GM23338 (cell line): ENCODE data around the gene FHIT. TPM values are rescaled to one million over a fixed set of nuclear protein-coding genes. Genes with fewer than 3 reads are reported as not detected.

Source experiments
- ATAC-seq: fragments of 200-7000 bp; cut with Tn5 transposase; 3 replicates; pipeline ENCODE4 v1.9.1; 2020
- DNase-seq: peaks from one replicate; pipeline ENCODE4 v3.0.0-alpha.2; 2015; ENCODE audit warnings: low spot score
- H2AFZ ChIP-seq: fragments of 200-600 bp; sonication (generic); 2 replicates; pipeline ENCODE4 v1.8.0; 2016; ENCODE audit warnings: antibody characterized with exemption, mild to moderate bottlenecking, moderate library complexity
- H3F3A ChIP-seq: fragments of 200-600 bp; sonication (generic); replicated peaks from 2 replicates; pipeline ENCODE4 v1.8.0; 2017; ENCODE audit warnings: antibody characterized with exemption, mixed run types, low read depth
- H3K27ac ChIP-seq: fragments of 200-600 bp; sonication (generic); 2 replicates; pipeline ENCODE4 v1.6.1; 2016; ENCODE audit warnings: low read depth
- H3K27me3 ChIP-seq: fragments of 200-600 bp; sonication (generic); 2 replicates; pipeline ENCODE4 v1.8.0; 2016; ENCODE audit warnings: mild to moderate bottlenecking, mixed run types, moderate library complexity; ENCODE audit not compliant: insufficient read depth
- H3K36me3 ChIP-seq: fragments of 200-600 bp; sonication (generic); 2 replicates; pipeline ENCODE4 v1.8.0; 2016; ENCODE audit warnings: mild to moderate bottlenecking; ENCODE audit not compliant: insufficient read depth
- H3K4me1 ChIP-seq: fragments of 200-600 bp; sonication (generic); 2 replicates; pipeline ENCODE4 v1.8.0; 2016; ENCODE audit warnings: mild to moderate bottlenecking, moderate library complexity; ENCODE audit not compliant: insufficient read depth
- H3K4me2 ChIP-seq: fragments of 200-600 bp; sonication (generic); 2 replicates; pipeline ENCODE4 v1.7.1; 2017; ENCODE audit warnings: mixed run types
- H3K4me3 ChIP-seq: fragments of 200-600 bp; sonication (generic); 2 replicates; pipeline ENCODE4 v1.6.1; 2016; ENCODE audit warnings: mixed run types
- H3K79me2 ChIP-seq: fragments of 200-600 bp; sonication (generic); replicated peaks from 2 replicates; pipeline ENCODE4 v1.8.0; 2017; ENCODE audit warnings: mild to moderate bottlenecking; ENCODE audit not compliant: insufficient read depth
- H3K9me2 ChIP-seq: fragments of 200-600 bp; sonication (generic); 2 replicates; pipeline ENCODE4 v1.8.0; 2017; ENCODE audit not compliant: insufficient read depth
- H4K20me1 ChIP-seq: fragments of 200-600 bp; sonication (generic); replicated peaks from 2 replicates; pipeline ENCODE4 v1.8.0; 2017; ENCODE audit warnings: mild to moderate bottlenecking; ENCODE audit not compliant: insufficient read depth
- H3K27ac Mint-ChIP-seq: 2 replicates; pipeline ENCODE4 v1.8.0; 2020; ENCODE audit warnings: inconsistent platforms, mild to moderate bottlenecking, moderate library complexity, mixed read lengths
- H3K27me3 Mint-ChIP-seq: 3 replicates; pipeline ENCODE4 v1.8.0; 2022; ENCODE audit warnings: low read depth, mild to moderate bottlenecking, moderate library complexity, mixed read lengths, inconsistent platforms; ENCODE audit not compliant: insufficient read depth, poor library complexity
- H3K36me3 Mint-ChIP-seq: 3 replicates; pipeline ENCODE4 v1.8.0; 2021; ENCODE audit warnings: low read depth, mild to moderate bottlenecking, inconsistent platforms, moderate library complexity, mixed read lengths
- H3K4me1 Mint-ChIP-seq: 3 replicates; pipeline ENCODE4 v1.8.0; 2020; ENCODE audit warnings: mild to moderate bottlenecking, inconsistent platforms, mixed read lengths
- H3K4me3 Mint-ChIP-seq: 3 replicates; pipeline ENCODE4 v1.8.0; 2021; ENCODE audit warnings: moderate library complexity, mild to moderate bottlenecking, inconsistent platforms, mixed read lengths
- H3K9me3 Mint-ChIP-seq: 3 replicates; pipeline ENCODE4 v1.8.0; 2020; ENCODE audit warnings: moderate library complexity, mild to moderate bottlenecking, inconsistent platforms, mixed read lengths
- CREB1 ChIP-seq: fragments of 250-450 bp; sonication (Bioruptor Pico); IDR thresholded peaks from 2 replicates; pipeline ENCODE4 v1.5.0; 2020; ENCODE audit warnings: low read depth, mild to moderate bottlenecking, moderate library complexity
- CTCF ChIP-seq, 2 experiments: fragments of 200-600 bp in 1 of 2; sonication (generic) in 1 of 2; conservative IDR thresholded peaks; 2 replicates each; pipeline versions ENCODE4 v1.5.1 to v1.6.1; 2016 to 2017; ENCODE audit warnings: antibody characterized with exemption in 2 of 2, low read depth in 2 of 2, mild to moderate bottlenecking in 2 of 2, moderate library complexity in 1 of 2
- EZH2 ChIP-seq: fragments of 200-600 bp; sonication (generic); IDR thresholded peaks from one replicate; pipeline ENCODE4 v1.8.0; 2017; ENCODE audit warnings: antibody characterized with exemption, mild to moderate bottlenecking, low read depth; ENCODE audit not compliant: unreplicated experiment
- EZH2phosphoT487 ChIP-seq: fragments of 200-600 bp; sonication (generic); IDR thresholded peaks from one replicate; pipeline ENCODE4 v1.8.1; 2018; ENCODE audit warnings: antibody characterized with exemption; ENCODE audit not compliant: unreplicated experiment
- JUNB ChIP-seq: IDR thresholded peaks from one replicate; pipeline ENCODE4 v1.6.1; 2016; ENCODE audit warnings: antibody characterized with exemption; ENCODE audit not compliant: unreplicated experiment
- NANOG ChIP-seq: IDR thresholded peaks from 2 replicates; pipeline ENCODE4 v1.6.1; 2016; ENCODE audit warnings: antibody characterized with exemption, borderline replicate concordance
- POLR2AphosphoS5 ChIP-seq: IDR thresholded peaks from 2 replicates; pipeline ENCODE4 v1.6.1; 2016; ENCODE audit warnings: antibody characterized with exemption, low read depth
- STAT1 ChIP-seq: IDR thresholded peaks from one replicate; pipeline ENCODE4 v1.6.1; 2016; ENCODE audit warnings: antibody characterized with exemption; ENCODE audit not compliant: unreplicated experiment
- ZNF114 ChIP-seq: fragments of 250-450 bp; sonication (Bioruptor Pico); IDR thresholded peaks from 2 replicates; pipeline ENCODE4 v1.5.0; 2020; ENCODE audit warnings: mild to moderate bottlenecking, moderate library complexity
- ZNF331 ChIP-seq: fragments of 250-450 bp; sonication (Bioruptor Pico); IDR thresholded peaks from 2 replicates; pipeline ENCODE4 v1.5.0; 2020; ENCODE audit warnings: low read depth, mild to moderate bottlenecking, moderate library complexity
- polyA plus RNA-seq: library from polyadenylated mRNA; unstranded; fragments of >200 nt; fragmentation: Nextera tagmentation; extraction: Ambion mirVana; gene quantifications from 2 replicates; pipeline ENCODE4 v1.2.1, GENCODE V29; 2016
- total RNA-seq: library from RNA; depleted of rRNA; stranded (reverse); fragments of >200 nt; shearing (Covaris generic); gene quantifications from 2 replicates; pipeline ENCODE4 v1.2.3, GENCODE V29; 2014
- TF ChIP-seq, protein P1 (sequence below): IDR thresholded peaks from one replicate; pipeline ENCODE4 v1.6.1; 2018; ENCODE audit warnings: antibody characterized with exemption; ENCODE audit not compliant: unreplicated experiment
- TF ChIP-seq, protein P2 (sequence below): fragments of 250-450 bp; sonication (Bioruptor Pico); IDR thresholded peaks from 2 replicates; pipeline ENCODE4 v1.5.0; 2020; ENCODE audit warnings: mild to moderate bottlenecking, moderate library complexity
- TF ChIP-seq, protein P3 (sequence below): IDR thresholded peaks from 2 replicates; pipeline ENCODE4 v1.6.1; 2016; ENCODE audit warnings: antibody characterized with exemption

Gene FHIT
- total and polyA plus RNA-seq, 2 experiments from 2014 or later = 3.0 to 8.3 TPM

DNA sequence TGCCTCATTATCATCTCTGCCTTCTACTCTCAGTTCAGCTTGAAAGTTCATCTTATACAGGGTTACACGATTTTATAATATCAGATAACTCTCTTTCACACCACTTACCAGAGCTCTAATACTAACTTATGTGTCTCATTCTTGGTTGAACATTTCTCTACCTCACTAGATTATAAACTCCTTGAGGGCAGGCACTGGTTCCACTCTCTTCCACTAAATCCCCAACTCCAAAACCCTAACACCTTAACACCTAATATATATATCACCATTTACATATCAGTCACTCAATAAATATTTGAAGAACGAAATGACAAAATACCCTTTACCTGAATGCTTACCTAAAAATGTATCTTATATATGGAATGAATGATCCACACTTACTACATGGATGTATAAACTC is 977.2 kb downstream of the FHIT start:
- no peak overlapping the region for H3K27ac ChIP-seq
- no peak overlapping the region for H3K27ac Mint-ChIP-seq
- H3K27me3 Mint-ChIP-seq = peaks cover 2% of the 10 kb centered on the region
- no peak overlapping the region for H3K4me2 ChIP-seq
- H2AFZ ChIP-seq = no peak overlapping the region
- no peak overlapping the region for H3K4me3 Mint-ChIP-seq
- DNase-seq (no peak), ATAC-seq (no peak)
- H3K4me1 ChIP-seq = no peaks in the 10 kb centered on the region
- H4K20me1 ChIP-seq = no peaks in the 10 kb centered on the region
- no peaks in the 10 kb centered on the region for H3K4me1 Mint-ChIP-seq
- no peaks in the 10 kb centered on the region for H3F3A ChIP-seq
- no peaks in the 10 kb centered on the region for H3K27me3 ChIP-seq
- H3K4me3 ChIP-seq = no peak overlapping the region
- H3K36me3 ChIP-seq = no peaks in the 10 kb centered on the region
- no peaks in the 10 kb centered on the region for H3K36me3 Mint-ChIP-seq
- TF ChIP-seq, protein P1, sequence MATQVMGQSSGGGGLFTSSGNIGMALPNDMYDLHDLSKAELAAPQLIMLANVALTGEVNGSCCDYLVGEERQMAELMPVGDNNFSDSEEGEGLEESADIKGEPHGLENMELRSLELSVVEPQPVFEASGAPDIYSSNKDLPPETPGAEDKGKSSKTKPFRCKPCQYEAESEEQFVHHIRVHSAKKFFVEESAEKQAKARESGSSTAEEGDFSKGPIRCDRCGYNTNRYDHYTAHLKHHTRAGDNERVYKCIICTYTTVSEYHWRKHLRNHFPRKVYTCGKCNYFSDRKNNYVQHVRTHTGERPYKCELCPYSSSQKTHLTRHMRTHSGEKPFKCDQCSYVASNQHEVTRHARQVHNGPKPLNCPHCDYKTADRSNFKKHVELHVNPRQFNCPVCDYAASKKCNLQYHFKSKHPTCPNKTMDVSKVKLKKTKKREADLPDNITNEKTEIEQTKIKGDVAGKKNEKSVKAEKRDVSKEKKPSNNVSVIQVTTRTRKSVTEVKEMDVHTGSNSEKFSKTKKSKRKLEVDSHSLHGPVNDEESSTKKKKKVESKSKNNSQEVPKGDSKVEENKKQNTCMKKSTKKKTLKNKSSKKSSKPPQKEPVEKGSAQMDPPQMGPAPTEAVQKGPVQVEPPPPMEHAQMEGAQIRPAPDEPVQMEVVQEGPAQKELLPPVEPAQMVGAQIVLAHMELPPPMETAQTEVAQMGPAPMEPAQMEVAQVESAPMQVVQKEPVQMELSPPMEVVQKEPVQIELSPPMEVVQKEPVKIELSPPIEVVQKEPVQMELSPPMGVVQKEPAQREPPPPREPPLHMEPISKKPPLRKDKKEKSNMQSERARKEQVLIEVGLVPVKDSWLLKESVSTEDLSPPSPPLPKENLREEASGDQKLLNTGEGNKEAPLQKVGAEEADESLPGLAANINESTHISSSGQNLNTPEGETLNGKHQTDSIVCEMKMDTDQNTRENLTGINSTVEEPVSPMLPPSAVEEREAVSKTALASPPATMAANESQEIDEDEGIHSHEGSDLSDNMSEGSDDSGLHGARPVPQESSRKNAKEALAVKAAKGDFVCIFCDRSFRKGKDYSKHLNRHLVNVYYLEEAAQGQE = no peak
- TF ChIP-seq POLR2AphosphoS5 (no peak), STAT1 (no peak), CREB1 (CRISPR knock-in tag) (no peak), CTCF (conservative IDR thresholded peaks at IDR 0.05; ENCODE audit: low read depth in 2 of 2) (no peak), JUNB (no peak), EZH2 (no peak), NANOG (no peak), ZNF331 (CRISPR knock-in tag) (no peak), EZH2phosphoT487 (no peak), ZNF114 (CRISPR knock-in tag) (no peak)
- TF ChIP-seq, protein P2, sequence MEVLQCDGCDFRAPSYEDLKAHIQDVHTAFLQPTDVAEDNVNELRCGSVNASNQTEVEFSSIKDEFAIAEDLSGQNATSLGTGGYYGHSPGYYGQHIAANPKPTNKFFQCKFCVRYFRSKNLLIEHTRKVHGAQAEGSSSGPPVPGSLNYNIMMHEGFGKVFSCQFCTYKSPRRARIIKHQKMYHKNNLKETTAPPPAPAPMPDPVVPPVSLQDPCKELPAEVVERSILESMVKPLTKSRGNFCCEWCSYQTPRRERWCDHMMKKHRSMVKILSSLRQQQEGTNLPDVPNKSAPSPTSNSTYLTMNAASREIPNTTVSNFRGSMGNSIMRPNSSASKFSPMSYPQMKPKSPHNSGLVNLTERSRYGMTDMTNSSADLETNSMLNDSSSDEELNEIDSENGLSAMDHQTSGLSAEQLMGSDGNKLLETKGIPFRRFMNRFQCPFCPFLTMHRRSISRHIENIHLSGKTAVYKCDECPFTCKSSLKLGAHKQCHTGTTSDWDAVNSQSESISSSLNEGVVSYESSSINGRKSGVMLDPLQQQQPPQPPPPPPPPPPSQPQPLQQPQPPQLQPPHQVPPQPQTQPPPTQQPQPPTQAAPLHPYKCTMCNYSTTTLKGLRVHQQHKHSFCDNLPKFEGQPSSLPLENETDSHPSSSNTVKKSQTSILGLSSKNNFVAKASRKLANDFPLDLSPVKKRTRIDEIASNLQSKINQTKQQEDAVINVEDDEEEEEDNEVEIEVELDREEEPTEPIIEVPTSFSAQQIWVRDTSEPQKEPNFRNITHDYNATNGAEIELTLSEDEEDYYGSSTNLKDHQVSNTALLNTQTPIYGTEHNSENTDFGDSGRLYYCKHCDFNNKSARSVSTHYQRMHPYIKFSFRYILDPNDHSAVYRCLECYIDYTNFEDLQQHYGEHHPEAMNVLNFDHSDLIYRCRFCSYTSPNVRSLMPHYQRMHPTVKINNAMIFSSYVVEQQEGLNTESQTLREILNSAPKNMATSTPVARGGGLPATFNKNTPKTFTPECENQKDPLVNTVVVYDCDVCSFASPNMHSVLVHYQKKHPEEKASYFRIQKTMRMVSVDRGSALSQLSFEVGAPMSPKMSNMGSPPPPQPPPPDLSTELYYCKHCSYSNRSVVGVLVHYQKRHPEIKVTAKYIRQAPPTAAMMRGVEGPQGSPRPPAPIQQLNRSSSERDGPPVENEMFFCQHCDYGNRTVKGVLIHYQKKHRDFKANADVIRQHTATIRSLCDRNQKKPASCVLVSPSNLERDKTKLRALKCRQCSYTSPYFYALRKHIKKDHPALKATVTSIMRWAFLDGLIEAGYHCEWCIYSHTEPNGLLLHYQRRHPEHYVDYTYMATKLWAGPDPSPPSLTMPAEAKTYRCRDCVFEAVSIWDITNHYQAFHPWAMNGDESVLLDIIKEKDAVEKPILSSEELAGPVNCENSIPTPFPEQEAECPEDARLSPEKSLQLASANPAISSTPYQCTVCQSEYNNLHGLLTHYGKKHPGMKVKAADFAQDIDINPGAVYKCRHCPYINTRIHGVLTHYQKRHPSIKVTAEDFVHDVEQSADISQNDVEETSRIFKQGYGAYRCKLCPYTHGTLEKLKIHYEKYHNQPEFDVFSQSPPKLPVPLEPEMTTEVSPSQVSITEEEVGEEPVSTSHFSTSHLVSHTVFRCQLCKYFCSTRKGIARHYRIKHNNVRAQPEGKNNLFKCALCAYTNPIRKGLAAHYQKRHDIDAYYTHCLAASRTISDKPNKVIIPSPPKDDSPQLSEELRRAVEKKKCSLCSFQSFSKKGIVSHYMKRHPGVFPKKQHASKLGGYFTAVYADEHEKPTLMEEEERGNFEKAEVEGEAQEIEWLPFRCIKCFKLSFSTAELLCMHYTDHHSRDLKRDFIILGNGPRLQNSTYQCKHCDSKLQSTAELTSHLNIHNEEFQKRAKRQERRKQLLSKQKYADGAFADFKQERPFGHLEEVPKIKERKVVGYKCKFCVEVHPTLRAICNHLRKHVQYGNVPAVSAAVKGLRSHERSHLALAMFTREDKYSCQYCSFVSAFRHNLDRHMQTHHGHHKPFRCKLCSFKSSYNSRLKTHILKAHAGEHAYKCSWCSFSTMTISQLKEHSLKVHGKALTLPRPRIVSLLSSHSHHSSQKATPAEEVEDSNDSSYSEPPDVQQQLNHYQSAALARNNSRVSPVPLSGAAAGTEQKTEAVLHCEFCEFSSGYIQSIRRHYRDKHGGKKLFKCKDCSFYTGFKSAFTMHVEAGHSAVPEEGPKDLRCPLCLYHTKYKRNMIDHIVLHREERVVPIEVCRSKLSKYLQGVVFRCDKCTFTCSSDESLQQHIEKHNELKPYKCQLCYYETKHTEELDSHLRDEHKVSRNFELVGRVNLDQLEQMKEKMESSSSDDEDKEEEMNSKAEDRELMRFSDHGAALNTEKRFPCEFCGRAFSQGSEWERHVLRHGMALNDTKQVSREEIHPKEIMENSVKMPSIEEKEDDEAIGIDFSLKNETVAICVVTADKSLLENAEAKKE (CRISPR knock-in tag) = no peak
- TF ChIP-seq, protein P3, sequence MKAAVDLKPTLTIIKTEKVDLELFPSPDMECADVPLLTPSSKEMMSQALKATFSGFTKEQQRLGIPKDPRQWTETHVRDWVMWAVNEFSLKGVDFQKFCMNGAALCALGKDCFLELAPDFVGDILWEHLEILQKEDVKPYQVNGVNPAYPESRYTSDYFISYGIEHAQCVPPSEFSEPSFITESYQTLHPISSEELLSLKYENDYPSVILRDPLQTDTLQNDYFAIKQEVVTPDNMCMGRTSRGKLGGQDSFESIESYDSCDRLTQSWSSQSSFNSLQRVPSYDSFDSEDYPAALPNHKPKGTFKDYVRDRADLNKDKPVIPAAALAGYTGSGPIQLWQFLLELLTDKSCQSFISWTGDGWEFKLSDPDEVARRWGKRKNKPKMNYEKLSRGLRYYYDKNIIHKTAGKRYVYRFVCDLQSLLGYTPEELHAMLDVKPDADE = no peak
- H3K9me3 Mint-ChIP-seq = no peaks in the 10 kb centered on the region
- peaks cover 5% of the 10 kb centered on the region; the same call in 1 of the 2 replicates for H3K9me2 ChIP-seq
- H3K79me2 ChIP-seq = no peaks in the 10 kb centered on the region
